ES-I3 (cell line): ENCODE data around the gene SF3B3.
"Not testable (repeated sequence)": the region's sequence is repeated elsewhere in the genome, so short reads cannot be mapped to it uniquely, and the experiment has no call there.

ENCODE experiments used
- H3K36me3 ChIP-seq: 2 replicates; pipeline ENCODE4 v1.6.1; 2013; ENCODE audit warnings: mild to moderate bottlenecking, low read length, control low read depth, moderate library complexity; ENCODE audit not compliant: insufficient read depth
- H3K4me1 ChIP-seq: 2 replicates; pipeline ENCODE4 v1.6.1; 2013; ENCODE audit warnings: mild to moderate bottlenecking, control low read depth, low read length; ENCODE audit not compliant: insufficient read depth
- H3K9ac ChIP-seq: 2 replicates; pipeline ENCODE4 v1.6.1; 2013; ENCODE audit warnings: low read depth, mild to moderate bottlenecking, low read length, moderate library complexity
- H3K9me3 ChIP-seq: 2 replicates; pipeline ENCODE4 v1.6.1; 2013; ENCODE audit warnings: mild to moderate bottlenecking, low read length, moderate library complexity; ENCODE audit not compliant: control insufficient read depth, insufficient read depth

SF3B3 gene

GRCh38 chr16:70526403-70526802 lies 2.8 kb downstream of the SF3B3 start:
- peak overlapping the region; percentile 15; the same call in 1 of the 2 replicates for H3K9ac ChIP-seq
- no peaks in the 10 kb centered on the region for H3K9me3 ChIP-seq
- H3K4me1 ChIP-seq = peaks cover 14% of the 10 kb centered on the region; the same call in 1 of the 2 replicates
- peaks cover 31% of the 10 kb centered on the region for H3K36me3 ChIP-seq

- Histone ChIP-seq H3K9ac (no peak overlapping the region; the same call in 1 of the 2 replicates), H3K4me1 (peaks cover 11% of the 10 kb centered on the region; the same call in 1 of the 2 replicates), H3K36me3 (peaks cover 37% of the 10 kb centered on the region), H3K9me3 (no peaks in the 10 kb centered on the region)
Observed at GRCh38 chr16:70527315-70527996, 3.8 kb downstream of the SF3B3 start.

DNA sequence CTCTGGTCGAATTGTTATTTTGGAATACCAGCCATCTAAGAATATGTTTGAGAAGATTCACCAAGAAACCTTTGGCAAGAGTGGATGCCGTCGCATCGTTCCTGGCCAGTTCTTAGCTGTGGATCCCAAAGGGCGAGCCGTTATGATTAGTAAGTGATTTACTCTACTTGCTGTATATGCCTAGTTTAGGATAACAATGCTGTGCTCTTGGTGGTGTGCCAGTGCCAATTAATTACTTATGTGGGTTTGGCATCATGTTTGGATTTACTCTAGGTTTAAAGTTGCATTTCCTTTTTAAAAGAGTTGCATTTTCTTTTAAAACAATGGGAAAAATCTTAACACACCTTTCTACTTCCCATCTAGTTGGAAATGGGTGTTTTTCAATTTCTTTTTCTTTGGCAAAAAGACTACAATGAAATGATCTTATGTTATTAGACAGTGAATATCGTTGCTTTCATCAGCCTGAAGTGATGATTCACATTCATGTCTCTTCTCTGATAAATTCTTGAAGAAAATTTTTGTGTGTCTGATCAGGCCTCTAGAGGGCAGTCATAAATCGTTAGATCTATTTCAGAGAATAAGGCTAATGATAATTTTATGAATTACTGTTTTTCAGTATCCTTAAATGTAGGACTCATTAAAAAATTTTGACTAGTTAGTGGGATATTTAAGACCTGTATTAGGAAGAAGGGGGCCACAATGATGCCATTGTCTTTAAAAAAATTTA lies 5.6 kb downstream of the SF3B3 start:
- Histone ChIP-seq H3K9me3 (no peaks in the 10 kb centered on the region), H3K9ac (no peak overlapping the region), H3K36me3 (peaks cover 53% of the 10 kb centered on the region)

DNA sequence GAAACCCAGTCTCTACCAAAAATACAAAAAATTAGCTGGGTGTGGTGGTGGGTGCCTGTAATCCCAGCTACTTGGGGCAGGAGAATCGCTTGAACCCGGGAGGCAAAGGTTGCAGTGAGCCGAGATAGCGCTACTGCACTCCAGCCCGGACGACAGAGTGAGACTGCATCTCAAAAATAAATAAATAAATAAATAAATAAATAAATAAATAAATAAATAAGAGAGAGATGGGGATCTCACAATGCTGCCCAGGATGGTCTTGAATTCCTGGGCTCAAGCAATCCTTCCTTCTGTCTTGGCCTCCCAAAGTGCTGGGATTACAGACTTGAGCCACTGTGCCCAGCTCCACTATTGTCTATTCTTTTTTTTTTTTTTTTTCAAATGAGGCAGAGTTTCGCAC lies 6.3 kb downstream of the SF3B3 start:
- not testable (repeated sequence) for H3K4me1 ChIP-seq, H3K9me3 ChIP-seq, H3K9ac ChIP-seq
- peaks cover 56% of the 10 kb centered on the region for H3K36me3 ChIP-seq

More for the DNA sequence above, 5.6 kb downstream of the SF3B3 start:
- H3K4me1 ChIP-seq = peaks cover 8% of the 10 kb centered on the region; the same call in 1 of the 2 replicates

DNA sequence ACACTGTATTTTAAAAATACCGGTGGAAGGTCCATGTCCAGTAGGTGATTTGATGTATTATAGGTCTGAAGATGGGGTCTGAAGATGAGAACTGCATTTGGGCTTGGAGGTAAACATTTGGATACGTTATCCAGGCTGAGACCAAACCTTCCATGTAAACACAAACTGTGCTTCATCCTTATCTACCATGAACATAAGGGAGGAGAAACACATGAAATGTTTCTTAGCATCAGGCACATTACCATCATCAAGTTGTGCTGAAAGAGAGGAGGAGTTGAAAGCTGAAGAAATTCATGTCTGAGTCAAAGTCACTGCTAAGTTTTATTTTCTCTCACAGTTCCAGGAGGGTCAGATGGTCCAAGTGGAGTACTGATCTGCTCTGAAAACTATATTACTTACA lies 11.4 kb downstream of the SF3B3 start:
- Histone ChIP-seq H3K4me1 (no peaks in the 10 kb centered on the region), H3K9ac (no peak overlapping the region), H3K36me3 (peaks cover 67% of the 10 kb centered on the region), H3K9me3 (no peaks in the 10 kb centered on the region)

- H3K4me1 ChIP-seq = no peaks in the 10 kb centered on the region
- H3K36me3 ChIP-seq = peaks cover 79% of the 10 kb centered on the region
Observed at GRCh38 chr16:70540994-70541393, 17.4 kb downstream of the SF3B3 start.

GRCh38 chr16:70544548-70544947 lies 20.9 kb downstream of the SF3B3 start:
- Histone ChIP-seq H3K9me3 (no peaks in the 10 kb centered on the region), H3K36me3 (peaks cover 67% of the 10 kb centered on the region), H3K4me1 (no peaks in the 10 kb centered on the region), H3K9ac (no peak overlapping the region)

More at GRCh38 chr16:70540994-70541393, 17.4 kb downstream of the SF3B3 start:
- H3K9ac ChIP-seq = no peak overlapping the region
- no peaks in the 10 kb centered on the region for H3K9me3 ChIP-seq

DNA sequence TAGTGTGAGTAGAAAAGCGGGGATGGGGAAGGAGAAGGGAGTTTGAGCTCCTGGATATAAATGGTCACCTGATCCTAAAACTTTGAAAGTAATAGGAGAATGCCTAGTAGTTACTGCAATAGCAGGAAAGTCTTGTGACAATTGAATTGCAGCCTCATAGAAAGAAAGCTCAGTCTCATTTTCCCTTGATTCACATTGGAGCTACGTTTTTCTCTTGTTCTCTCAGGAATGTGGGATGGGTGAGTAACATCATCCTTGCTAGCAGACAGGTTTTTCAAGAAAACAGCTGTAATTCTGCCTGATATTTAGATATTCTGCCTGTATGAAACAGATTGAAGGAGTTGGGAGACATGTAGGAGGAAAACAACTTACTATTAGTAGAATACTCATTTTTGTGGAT lies 25.3 kb downstream of the SF3B3 start:
- 0 out of 2 replicates have a peak, but pooled peaks cover 6% of the 10 kb centered on the region for H3K4me1 ChIP-seq
- H3K9ac ChIP-seq = no peak overlapping the region
- peaks cover 64% of the 10 kb centered on the region for H3K36me3 ChIP-seq
- H3K9me3 ChIP-seq = no peaks in the 10 kb centered on the region

GRCh38 chr16:70550082-70550481 lies 26.5 kb downstream of the SF3B3 start:
- Histone ChIP-seq H3K4me1 (0 out of 2 replicates have a peak, but pooled peaks cover 6% of the 10 kb centered on the region), H3K36me3 (peaks cover 66% of the 10 kb centered on the region), H3K9ac (no peak overlapping the region), H3K9me3 (no peaks in the 10 kb centered on the region)

DNA sequence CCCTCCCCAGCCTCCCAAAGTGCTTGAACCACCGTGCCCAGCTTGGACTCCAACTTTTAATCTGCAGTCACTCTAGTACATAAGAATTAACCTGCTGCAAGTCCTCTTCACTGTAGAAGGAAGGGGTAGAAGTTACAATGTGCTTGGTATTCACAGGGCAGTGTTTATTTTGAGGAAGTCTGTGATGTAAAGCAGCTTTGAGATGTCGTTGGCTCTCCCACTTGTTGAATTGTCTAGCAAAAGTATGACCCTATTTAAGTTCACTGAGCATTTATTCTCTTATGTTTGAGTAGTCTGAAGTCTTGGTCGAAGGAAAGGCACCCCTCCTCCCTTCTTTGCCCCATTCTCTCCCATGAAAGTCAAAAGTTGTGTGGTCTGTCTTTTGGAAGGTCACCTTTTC lies 28.2 kb downstream of the SF3B3 start:
- Histone ChIP-seq H3K4me1 (0 out of 2 replicates have a peak, but pooled peaks cover 6% of the 10 kb centered on the region), H3K36me3 (peaks cover 69% of the 10 kb centered on the region), H3K9me3 (no peaks in the 10 kb centered on the region), H3K9ac (no peak overlapping the region)

GRCh38 chr16:70552675-70553074 lies 29.1 kb downstream of the SF3B3 start:
- Histone ChIP-seq H3K9me3 (no peaks in the 10 kb centered on the region), H3K36me3 (peaks cover 69% of the 10 kb centered on the region), H3K9ac (no peak overlapping the region), H3K4me1 (0 out of 2 replicates have a peak, but pooled peaks cover 6% of the 10 kb centered on the region)

DNA sequence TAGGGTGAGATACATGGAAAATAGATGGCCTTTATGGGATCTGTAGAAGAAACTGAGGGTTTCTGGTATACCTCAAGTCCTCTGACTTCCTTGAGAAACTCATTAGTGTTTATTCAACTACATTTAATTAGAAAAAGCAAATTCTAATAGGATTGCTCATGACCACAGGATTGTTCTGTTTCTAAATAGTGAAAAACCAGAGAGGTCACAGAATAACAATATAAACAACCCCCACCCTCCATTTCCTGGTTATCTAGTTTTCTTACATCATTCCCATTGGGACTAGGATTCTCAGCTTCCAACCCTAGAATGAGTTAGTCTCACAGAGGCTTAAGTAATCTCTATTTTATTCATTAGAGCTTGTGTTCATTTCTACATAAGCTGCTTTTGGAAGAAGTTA lies 30.0 kb downstream of the SF3B3 start:
- Histone ChIP-seq H3K9me3 (no peaks in the 10 kb centered on the region), H3K4me1 (0 out of 2 replicates have a peak, but pooled peaks cover 6% of the 10 kb centered on the region), H3K36me3 (peaks cover 66% of the 10 kb centered on the region)

DNA sequence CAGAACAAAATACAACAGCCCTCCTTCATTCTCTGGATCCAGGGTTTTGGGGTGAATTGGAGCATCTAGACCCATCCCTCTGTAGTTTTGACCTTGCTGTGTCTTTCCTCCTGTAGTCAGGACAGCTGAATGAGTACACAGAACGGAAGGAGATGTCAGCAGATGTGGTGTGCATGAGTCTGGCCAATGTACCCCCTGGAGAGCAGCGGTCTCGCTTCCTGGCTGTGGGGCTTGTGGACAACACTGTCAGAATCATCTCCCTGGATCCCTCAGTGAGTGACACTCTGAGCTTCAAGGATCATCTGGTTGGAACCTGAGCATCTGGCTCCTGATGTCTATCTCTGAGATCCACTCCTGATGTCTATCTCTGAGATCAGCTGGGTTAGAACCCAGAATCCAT lies 32.4 kb downstream of the SF3B3 start:
- no peak overlapping the region for H3K9ac ChIP-seq
- H3K36me3 ChIP-seq = peaks cover 70% of the 10 kb centered on the region
- H3K4me1 ChIP-seq = 0 out of 2 replicates have a peak, but pooled peaks cover 6% of the 10 kb centered on the region
- no peaks in the 10 kb centered on the region for H3K9me3 ChIP-seq

More for the DNA sequence above, 30.0 kb downstream of the SF3B3 start:
- no peak overlapping the region for H3K9ac ChIP-seq

GRCh38 chr16:70561623-70562022 lies 38.0 kb downstream of the SF3B3 start:
- Histone ChIP-seq H3K36me3 (peaks cover 78% of the 10 kb centered on the region), H3K4me1 (no peaks in the 10 kb centered on the region), H3K9me3 (no peaks in the 10 kb centered on the region), H3K9ac (no peak overlapping the region)

- Histone ChIP-seq H3K9me3 (no peaks in the 10 kb centered on the region), H3K9ac (no peak overlapping the region), H3K4me1 (no peaks in the 10 kb centered on the region), H3K36me3 (peaks cover 86% of the 10 kb centered on the region)
Observed at GRCh38 chr16:70563636-70564035, 40.0 kb downstream of the SF3B3 start.
